CD14-positive monocyte (primary cell): Measurements from ENCODE around the gene CD81. TPM values are rescaled to one million over a fixed set of nuclear protein-coding genes. Genes with fewer than 3 reads are reported as not detected.

Source experiments
- DNase-seq, 3 donors: peaks; one replicate each; pipeline ENCODE4 v3.0.0-alpha.2; 2011 to 2022
- H2AFZ ChIP-seq: 2 replicates; pipeline ENCODE4 v1.6.0; 2012; ENCODE audit warnings: mild to moderate bottlenecking, low read depth, low read length, inconsistent platforms; ENCODE audit not compliant: insufficient read depth, poor library complexity, severe bottlenecking
- H3K27ac ChIP-seq, 2 donors: 1 replicate in 1 of 2; 2 replicates in 1 of 2; pipeline ENCODE4 v1.5.1; 2012 to 2013; ENCODE audit warnings: low read length in 2 of 2, control low read depth in 1 of 2, inconsistent platforms in 1 of 2, low read depth in 1 of 2, mild to moderate bottlenecking in 1 of 2
- H3K27me3 ChIP-seq, 2 donors: one replicate each; pipeline versions ENCODE4 v1.6.0 to v1.6.1; 2011 to 2013; ENCODE audit warnings: low read length in 2 of 2; ENCODE audit not compliant: control insufficient read depth in 2 of 2, insufficient read depth in 2 of 2
- H3K36me3 ChIP-seq, 2 donors: replicated peaks in 1 of 2; 1 replicate in 1 of 2; 2 replicates in 1 of 2; pipeline versions ENCODE4 v1.5.1 to v1.6.1; 2012 to 2013; ENCODE audit warnings: low read length in 2 of 2, control low read depth in 1 of 2, inconsistent platforms in 1 of 2, mild to moderate bottlenecking in 1 of 2; ENCODE audit not compliant: insufficient read depth in 2 of 2, control insufficient read depth in 1 of 2
- H3K4me1 ChIP-seq, 2 donors: 1 replicate in 1 of 2; 2 replicates in 1 of 2; pipeline versions ENCODE4 v1.5.1 to v1.6.1; 2012 to 2013; ENCODE audit warnings: low read length in 2 of 2, control low read depth in 1 of 2, inconsistent platforms in 1 of 2, mild to moderate bottlenecking in 1 of 2, moderate library complexity in 1 of 2; ENCODE audit not compliant: insufficient read depth in 2 of 2, control insufficient read depth in 1 of 2
- H3K4me2 ChIP-seq: replicated peaks from 2 replicates; pipeline ENCODE3; 2012; ENCODE audit warnings: low read length, moderate library complexity, mild to moderate bottlenecking; ENCODE audit not compliant: poor library complexity, severe bottlenecking; ENCODE audit errors: extremely low read depth
- H3K4me3 ChIP-seq, 3 experiments: fragments of 200-600 bp in 1 of 3; sonication (generic) in 1 of 3; replicated peaks in 1 of 3; 1 replicate in 2 of 3; 2 replicates in 1 of 3; pipeline ENCODE4 v1.5.1; 2011 to 2013; ENCODE audit warnings: low read length in 3 of 3, mild to moderate bottlenecking in 3 of 3, control low read depth in 2 of 3, low read depth in 2 of 3, inconsistent platforms in 1 of 3, moderate library complexity in 1 of 3
- H3K79me2 ChIP-seq: 2 replicates; pipeline ENCODE4 v1.6.0; 2012; ENCODE audit warnings: mild to moderate bottlenecking, control low read depth, inconsistent platforms, low read length, moderate library complexity; ENCODE audit not compliant: insufficient read depth
- H3K9ac ChIP-seq: 2 replicates; pipeline ENCODE4 v1.6.0; 2017; ENCODE audit warnings: low read length, mild to moderate bottlenecking; ENCODE audit not compliant: insufficient read depth, poor library complexity, severe bottlenecking
- H3K9me3 ChIP-seq, 2 donors: replicated peaks in 1 of 2; 1 replicate in 1 of 2; 2 replicates in 1 of 2; pipeline versions ENCODE4 v1.5.1 to v1.6.1; 2012 to 2013; ENCODE audit warnings: low read length in 2 of 2, control low read depth in 1 of 2; ENCODE audit not compliant: control insufficient read depth in 1 of 2, insufficient read depth in 1 of 2
- H4K20me1 ChIP-seq: 2 replicates; pipeline ENCODE4 v1.6.0; 2012; ENCODE audit warnings: mild to moderate bottlenecking, low read length, control low read depth, moderate library complexity; ENCODE audit not compliant: insufficient read depth
- H3K27ac Mint-ChIP-seq, 7 donors: one replicate each; pipeline ENCODE4 v1.8.0; 2020; ENCODE audit warnings: mild to moderate bottlenecking in 7 of 7, mixed read lengths in 7 of 7, moderate library complexity in 6 of 7, inconsistent platforms in 2 of 7
- H3K27me3 Mint-ChIP-seq, 3 donors: one replicate each; pipeline ENCODE4 v1.8.0; 2021 to 2022; ENCODE audit warnings: low read depth in 3 of 3, mild to moderate bottlenecking in 3 of 3, mixed read lengths in 3 of 3, moderate library complexity in 3 of 3, inconsistent platforms in 1 of 3
- H3K36me3 Mint-ChIP-seq, 2 donors: one replicate each; pipeline ENCODE4 v1.8.0; 2020; ENCODE audit warnings: mixed read lengths in 2 of 2, inconsistent platforms in 1 of 2, mild to moderate bottlenecking in 1 of 2
- H3K4me1 Mint-ChIP-seq: one replicate; pipeline ENCODE4 v1.8.0; 2020; ENCODE audit warnings: mild to moderate bottlenecking, mixed read lengths
- H3K4me3 Mint-ChIP-seq, 2 donors: one replicate each; pipeline ENCODE4 v1.8.0; 2020; ENCODE audit warnings: mild to moderate bottlenecking in 2 of 2, mixed read lengths in 2 of 2, moderate library complexity in 1 of 2
- H3K9me3 Mint-ChIP-seq, 7 donors: one replicate each; pipeline ENCODE4 v1.8.0; 2020 to 2022; ENCODE audit warnings: mixed read lengths in 7 of 7, mild to moderate bottlenecking in 6 of 7, moderate library complexity in 6 of 7, inconsistent platforms in 2 of 7
- WGBS: methylation state at CpG from one replicate; pipeline ENCODE4 v1.1.5; 2013; ENCODE audit warnings: missing lambda C conversion rate; ENCODE audit not compliant: insufficient coverage; 5-methylcytosine and 5-hydroxymethylcytosine counted together
- intact Hi-C, 2 donors: fragments of 100-400 bp; cut with micrococcal nuclease; formaldehyde crosslinking; loops; one replicate each; pipeline versions ENCODE4 v1.15.0 to v1.15.1; 2023
- polyA plus RNA-seq, 3 donors: library from polyadenylated mRNA; depleted of rRNA in 1 of 3; unstranded in 2 of 3; stranded (reverse) in 1 of 3; fragments of 300-500 nt in 2 of 3; fragments of >200 nt in 1 of 3; fragmentation: Illumina TruSeq in 2 of 3; gene quantifications; 1 replicate in 2 of 3; 2 replicates in 1 of 3; pipeline ENCODE4 v1.2.3, GENCODE V29; 2012 to 2021
- TF ChIP-seq, protein P1 (sequence below): fragments of 200-600 bp; IDR thresholded peaks from one replicate; pipeline ENCODE4 v1.8.0; 2022; ENCODE audit warnings: antibody characterized with exemption, mild to moderate bottlenecking

CD81 gene
- polyA plus RNA-seq, 3 donors = 3.2 to 74.9 (median 12.3) TPM

DNA sequence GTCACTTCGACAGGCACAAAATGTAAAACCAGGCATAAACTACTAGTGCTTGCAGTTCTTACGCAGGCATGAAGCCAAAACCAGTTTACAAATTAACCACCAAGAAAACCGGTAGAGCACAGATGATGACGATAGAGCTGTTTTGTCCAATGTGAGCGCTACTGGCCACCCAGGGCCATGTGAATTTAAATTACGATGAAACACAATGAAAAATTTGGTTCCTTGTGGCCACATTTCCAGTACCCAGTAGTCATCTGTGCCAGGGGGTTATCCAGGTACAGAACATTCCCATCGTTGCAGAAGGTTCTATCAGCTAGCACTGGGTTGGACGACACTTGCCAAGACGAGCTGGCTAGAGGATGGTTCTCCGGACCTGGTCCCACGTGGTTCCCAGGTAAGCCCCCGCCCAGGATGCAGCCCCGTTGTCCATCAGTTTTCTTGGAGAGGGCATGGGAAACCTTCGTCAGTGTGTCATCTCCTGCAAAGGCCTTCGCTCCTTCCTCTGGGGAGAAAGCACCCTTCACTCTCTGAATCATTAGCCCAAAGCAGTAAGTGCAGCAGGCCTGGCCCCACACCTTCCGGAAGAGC is 1.1 kb upstream of the CD81 start:
- Mint-ChIP-seq H3K4me1 (peaks cover 24% of the 10 kb centered on the region), H3K27me3 (peaks cover 19 to 38% (median 22%) of the 10 kb centered on the region in 3 donors), H3K9me3 (peaks cover 0 to 4% (median 0%) of the 10 kb centered on the region in 7 donors), H3K36me3 (peaks cover 0 to 5% of the 10 kb centered on the region in 2 donors), H3K27ac (no peak overlapping the region), H3K4me3 (peak overlapping the region; percentile 56 to 67)
- no peaks in the 10 kb centered on the region for H3K9me3 ChIP-seq
- peaks cover 32 to 39% of the 10 kb centered on the region in 2 donors for H3K4me1 ChIP-seq
- DNase-seq = no peak
- intact Hi-C loops = no loop called here
- H3K27ac ChIP-seq = no peak overlapping the region
- TF ChIP-seq, protein P1, sequence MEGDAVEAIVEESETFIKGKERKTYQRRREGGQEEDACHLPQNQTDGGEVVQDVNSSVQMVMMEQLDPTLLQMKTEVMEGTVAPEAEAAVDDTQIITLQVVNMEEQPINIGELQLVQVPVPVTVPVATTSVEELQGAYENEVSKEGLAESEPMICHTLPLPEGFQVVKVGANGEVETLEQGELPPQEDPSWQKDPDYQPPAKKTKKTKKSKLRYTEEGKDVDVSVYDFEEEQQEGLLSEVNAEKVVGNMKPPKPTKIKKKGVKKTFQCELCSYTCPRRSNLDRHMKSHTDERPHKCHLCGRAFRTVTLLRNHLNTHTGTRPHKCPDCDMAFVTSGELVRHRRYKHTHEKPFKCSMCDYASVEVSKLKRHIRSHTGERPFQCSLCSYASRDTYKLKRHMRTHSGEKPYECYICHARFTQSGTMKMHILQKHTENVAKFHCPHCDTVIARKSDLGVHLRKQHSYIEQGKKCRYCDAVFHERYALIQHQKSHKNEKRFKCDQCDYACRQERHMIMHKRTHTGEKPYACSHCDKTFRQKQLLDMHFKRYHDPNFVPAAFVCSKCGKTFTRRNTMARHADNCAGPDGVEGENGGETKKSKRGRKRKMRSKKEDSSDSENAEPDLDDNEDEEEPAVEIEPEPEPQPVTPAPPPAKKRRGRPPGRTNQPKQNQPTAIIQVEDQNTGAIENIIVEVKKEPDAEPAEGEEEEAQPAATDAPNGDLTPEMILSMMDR = no peak
- H3K36me3 ChIP-seq = no peaks in the 10 kb centered on the region
- H2AFZ ChIP-seq = no peak overlapping the region
- H4K20me1 ChIP-seq = peaks cover 30% of the 10 kb centered on the region
- 96% methylated on average over 15 of the region's 16 CpGs for WGBS
- H3K9ac ChIP-seq = no peak overlapping the region
- peaks cover 0 to 12% of the 10 kb centered on the region in 2 donors for H3K27me3 ChIP-seq
- H3K4me2 ChIP-seq = no peak overlapping the region
- H3K4me3 ChIP-seq = no peak overlapping the region
- peaks cover 24% of the 10 kb centered on the region for H3K79me2 ChIP-seq

DNA sequence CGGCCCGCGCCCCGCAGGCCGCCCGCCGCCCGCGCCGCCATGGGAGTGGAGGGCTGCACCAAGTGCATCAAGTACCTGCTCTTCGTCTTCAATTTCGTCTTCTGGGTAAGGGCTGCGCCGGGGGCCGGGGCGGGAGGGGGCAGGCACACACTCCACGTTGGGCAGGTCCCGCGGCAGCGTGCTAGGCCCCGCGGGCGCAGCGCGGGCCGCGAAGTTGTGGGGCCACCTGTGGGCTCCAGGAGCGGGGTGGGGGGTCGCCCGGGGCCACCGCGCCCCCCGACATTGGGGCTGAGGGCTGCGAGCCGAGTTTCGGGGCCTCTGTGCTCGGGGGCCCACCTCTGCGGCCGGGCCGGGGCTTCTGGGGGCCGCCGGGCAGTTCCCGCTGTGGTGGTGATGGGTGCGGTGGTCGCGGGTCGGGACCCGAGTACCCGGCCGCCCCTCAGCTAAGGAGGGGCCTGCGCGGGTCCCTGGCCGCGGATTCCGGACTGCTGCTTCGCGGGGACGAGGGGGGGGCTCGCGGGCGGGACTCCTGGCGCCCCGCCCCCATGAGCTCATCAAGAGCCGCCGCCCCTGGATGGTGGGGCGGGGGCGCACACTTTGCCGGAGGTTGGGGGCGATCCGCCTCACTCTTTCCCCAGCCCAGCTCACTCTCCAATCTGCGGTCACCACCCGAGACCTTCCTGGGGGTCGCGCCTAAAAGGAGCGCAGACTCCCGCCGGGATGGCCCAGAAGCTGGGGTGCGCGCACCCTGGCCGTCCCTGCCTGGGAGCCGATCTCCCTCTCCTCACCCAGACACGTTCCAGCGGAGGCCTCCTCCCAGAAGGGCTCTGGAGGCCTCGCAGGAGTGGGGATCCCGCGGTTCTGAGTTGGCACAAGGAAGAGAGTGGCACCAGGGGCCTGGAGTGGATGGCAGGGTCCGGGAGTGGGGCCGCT is 667 bp downstream of the CD81 start:
- peaks cover 33% of the 10 kb centered on the region for H3K79me2 ChIP-seq
- peak in 2 of 3 donors; percentile 17 to 32 for DNase-seq
- peak overlapping the region; percentile 92 for H3K4me2 ChIP-seq
- peak overlapping the region in 1 of 2 donors; percentile 44 for H3K27ac ChIP-seq
- peak overlapping the region; percentile 78 for H2AFZ ChIP-seq
- H3K4me1 ChIP-seq = peaks cover 49 to 57% of the 10 kb centered on the region in 2 donors
- H3K9ac ChIP-seq = peak overlapping the region; percentile 68
- H3K9me3 Mint-ChIP-seq = peaks cover 0 to 3% (median 0%) of the 10 kb centered on the region in 7 donors
- under 1% methylated on average over 76 of the region's 88 CpGs for whole genome bisulfite sequencing
- H3K9me3 ChIP-seq = no peaks in the 10 kb centered on the region
- H3K27me3 Mint-ChIP-seq = peaks cover 19 to 33% (median 22%) of the 10 kb centered on the region in 3 donors
- peaks cover 0 to 12% of the 10 kb centered on the region in 2 donors for H3K27me3 ChIP-seq
- H3K4me1 Mint-ChIP-seq = peaks cover 41% of the 10 kb centered on the region
- peak overlapping the region; percentile 53 to 81 (median 58) for H3K4me3 ChIP-seq
- intact Hi-C loops = no loop called here
- TF ChIP-seq, protein P1 = no peak
- H3K27ac Mint-ChIP-seq = peak overlapping the region in 3 of 7 donors; percentile 46 to 51 (median 50)
- peak overlapping the region; percentile 82 to 89 for H3K4me3 Mint-ChIP-seq
- H3K36me3 Mint-ChIP-seq = peaks cover 0 to 5% of the 10 kb centered on the region in 2 donors
- no peaks in the 10 kb centered on the region for H3K36me3 ChIP-seq
- H4K20me1 ChIP-seq = peaks cover 47% of the 10 kb centered on the region
